Stimulated activated CD8-positive, alpha-beta memory T cell treated with anti-CD3 and anti-CD28 coated beads, Interleukin-15, amount 100 ng/mL, for 48 hours (primary cell): ENCODE measurements around the gene GRSF1.
"Not testable (repeated sequence)": the region's sequence is repeated elsewhere in the genome, so short reads cannot be mapped to it uniquely, and the experiment has no call there.

Source experiments
- DNase-seq, 2 donors: peaks; one replicate each; pipeline ENCODE4 v3.0.0-alpha.2; 2020; ENCODE audit warnings: low read depth in 2 of 2

Gene GRSF1, protein sequence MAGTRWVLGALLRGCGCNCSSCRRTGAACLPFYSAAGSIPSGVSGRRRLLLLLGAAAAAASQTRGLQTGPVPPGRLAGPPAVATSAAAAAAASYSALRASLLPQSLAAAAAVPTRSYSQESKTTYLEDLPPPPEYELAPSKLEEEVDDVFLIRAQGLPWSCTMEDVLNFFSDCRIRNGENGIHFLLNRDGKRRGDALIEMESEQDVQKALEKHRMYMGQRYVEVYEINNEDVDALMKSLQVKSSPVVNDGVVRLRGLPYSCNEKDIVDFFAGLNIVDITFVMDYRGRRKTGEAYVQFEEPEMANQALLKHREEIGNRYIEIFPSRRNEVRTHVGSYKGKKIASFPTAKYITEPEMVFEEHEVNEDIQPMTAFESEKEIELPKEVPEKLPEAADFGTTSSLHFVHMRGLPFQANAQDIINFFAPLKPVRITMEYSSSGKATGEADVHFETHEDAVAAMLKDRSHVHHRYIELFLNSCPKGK

DNA sequence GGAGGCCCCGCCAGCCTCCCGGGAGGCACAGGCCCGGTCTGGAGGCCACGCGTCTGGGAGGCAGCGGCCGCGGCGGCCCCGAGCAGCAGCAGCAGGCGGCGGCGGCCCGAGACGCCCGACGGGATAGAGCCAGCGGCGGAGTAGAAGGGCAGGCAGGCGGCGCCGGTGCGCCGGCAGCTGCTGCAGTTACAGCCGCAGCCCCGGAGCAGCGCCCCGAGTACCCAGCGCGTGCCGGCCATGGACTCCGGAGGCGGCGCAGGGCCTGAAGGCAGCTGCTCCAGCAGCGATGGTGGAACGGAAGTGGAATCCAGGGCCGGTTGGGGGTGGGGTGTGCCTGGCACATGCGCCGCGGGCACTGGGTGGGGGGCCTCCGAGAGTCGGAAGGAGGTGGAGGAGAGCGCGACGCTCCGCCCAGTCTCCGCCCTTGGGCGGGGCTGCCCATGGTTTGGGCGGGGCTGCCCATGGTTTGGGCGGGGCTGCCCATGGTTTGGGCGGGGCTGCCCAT, at the start of gene GRSF1:
GRSF1 (minus strand) TSS at position 302 of the 505 bp plus-strand sequence; CDS start at position 239, 63 bp downstream.
- DNase-seq = peak; percentile 90

DNA sequence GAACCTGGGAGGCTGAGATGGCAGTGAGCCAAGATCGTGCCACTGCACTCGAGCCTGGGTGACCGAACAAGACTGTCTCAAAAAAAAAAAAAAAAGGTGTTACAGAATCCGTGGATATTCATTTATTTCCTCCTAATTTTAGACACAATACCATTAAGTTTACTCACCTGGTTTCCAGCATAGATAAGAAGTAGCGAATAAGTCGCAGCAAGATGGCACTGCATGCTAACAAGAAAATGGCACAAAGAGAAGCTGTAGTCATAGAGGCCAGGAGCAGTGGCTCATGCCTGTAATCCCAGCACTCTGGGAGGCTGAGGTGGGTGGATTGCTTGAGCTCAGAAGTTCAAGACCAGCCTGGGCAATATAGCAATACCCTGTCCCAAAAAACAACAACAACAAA, 45.5 kb upstream of the GRSF1 start:
- DNase-seq = no peak

DNA sequence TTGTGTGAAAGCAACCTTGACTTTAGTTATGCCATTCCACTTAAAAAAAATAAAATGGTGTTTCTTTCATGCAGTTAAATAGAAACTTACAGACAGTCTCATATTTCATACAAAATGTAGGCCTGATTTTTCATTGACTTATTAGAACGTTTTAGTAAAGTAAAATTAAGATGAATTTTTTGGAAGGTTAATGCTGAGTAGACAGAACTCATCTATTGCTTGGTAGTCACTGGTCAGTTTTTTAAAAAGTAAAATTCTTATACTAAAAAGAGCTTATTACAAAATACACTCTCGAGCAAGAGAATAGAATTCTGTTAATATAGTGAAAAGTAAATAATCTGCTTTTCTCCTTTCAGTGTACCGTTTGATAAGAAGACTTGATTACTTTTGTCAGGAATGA, 41.0 kb upstream of the GRSF1 start:
- DNase-seq = no peak

DNA sequence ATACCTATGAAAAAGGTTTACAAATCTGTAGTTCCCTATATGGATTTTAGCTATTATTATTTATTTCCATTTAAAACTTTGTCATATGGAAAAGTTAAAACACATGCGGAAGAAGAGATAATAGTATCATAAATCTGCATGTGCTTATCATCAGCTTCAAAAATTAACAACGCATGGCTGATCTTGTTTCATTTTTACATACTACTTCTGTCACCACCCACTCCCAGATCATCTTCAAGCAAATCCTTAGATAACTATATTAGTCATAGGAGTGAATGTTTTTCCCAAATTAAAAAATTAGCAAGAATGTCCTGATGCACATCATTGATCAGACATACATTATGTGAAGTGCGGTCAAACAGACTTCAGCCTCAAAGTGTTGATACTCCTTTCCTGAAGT, 37.9 kb upstream of the GRSF1 start:
- no peak for DNase-seq

DNA sequence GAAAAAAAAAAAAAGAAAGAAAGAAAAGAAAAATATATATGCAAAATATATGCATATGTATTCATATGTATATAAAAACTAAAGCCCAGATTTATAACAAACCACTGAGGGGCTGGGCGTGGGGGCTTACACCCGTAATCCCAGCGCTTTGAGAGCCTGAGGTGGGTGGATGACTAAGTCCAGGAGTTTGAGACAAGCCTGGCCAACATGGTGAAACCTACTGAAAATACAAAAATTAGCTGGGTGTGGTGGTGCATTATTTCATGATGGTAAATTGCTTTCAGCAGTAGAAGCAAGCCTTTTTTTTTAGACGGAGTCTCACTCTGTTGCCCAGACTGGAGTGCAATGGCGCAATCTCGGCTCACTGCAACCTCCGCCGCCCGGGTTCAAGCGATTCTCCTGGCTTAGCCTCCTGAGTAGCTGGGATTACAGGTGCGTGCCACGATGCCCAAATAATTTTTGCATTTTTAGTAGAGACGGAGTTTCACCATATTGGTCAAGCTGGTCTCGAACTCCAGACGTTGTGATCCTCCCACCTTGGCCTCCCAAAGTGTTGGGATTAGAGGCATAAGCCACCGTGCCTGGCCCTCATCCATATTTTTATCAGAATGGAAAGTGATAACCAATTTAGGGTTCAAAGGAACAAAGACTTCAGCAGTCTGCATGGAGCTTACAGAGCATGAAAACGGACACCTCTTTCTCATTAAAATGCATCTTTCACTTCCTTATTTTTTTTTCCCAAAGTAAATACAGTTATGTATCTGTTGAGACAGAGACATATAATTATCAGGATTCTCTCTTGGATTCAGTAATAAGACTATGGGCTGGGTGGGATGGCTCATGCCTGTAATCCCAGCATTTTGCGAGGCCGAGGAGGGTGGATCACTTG, 34.8 kb upstream of the GRSF1 start:
- DNase-seq = no peak

DNA sequence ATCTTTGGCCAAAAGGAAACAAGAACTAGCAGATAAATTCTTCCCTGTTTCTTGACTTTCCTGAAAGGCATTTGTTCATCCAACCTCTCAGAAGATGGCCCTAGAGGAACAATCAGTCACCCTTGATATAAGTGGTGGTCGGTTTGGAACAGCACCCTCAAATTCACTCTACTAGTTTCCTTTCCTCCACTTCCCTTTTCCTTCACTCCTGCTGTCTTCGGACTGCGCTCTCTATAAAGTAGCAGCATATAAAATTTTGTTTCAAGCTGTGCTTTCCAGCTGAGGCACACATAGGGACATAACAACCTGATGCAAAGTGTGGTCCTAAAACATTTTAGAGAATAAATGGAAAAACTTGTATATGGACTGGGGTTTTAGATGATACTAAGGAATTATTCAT, 33.5 kb upstream of the GRSF1 start:
- DNase-seq = no peak

DNA sequence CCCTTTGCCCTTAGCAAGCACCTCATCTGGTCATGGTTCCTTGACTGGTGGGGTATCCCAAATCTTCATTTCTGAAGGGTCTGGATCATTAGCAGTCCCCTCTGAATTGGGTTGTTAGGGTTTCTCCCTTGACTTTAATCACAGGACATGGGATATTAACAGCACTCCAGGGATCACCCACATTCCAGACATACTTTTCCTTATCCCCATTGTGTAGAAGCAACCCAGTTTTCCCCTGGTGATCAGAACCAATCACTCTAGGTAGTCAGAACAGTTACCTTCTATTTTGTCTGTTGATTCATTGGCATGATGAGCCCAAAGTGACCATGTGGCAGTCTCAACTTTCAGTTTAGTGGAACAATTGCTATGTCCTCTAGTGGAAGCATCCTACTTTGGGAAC, 29.1 kb upstream of the GRSF1 start:
- DNase-seq = no peak

DNA sequence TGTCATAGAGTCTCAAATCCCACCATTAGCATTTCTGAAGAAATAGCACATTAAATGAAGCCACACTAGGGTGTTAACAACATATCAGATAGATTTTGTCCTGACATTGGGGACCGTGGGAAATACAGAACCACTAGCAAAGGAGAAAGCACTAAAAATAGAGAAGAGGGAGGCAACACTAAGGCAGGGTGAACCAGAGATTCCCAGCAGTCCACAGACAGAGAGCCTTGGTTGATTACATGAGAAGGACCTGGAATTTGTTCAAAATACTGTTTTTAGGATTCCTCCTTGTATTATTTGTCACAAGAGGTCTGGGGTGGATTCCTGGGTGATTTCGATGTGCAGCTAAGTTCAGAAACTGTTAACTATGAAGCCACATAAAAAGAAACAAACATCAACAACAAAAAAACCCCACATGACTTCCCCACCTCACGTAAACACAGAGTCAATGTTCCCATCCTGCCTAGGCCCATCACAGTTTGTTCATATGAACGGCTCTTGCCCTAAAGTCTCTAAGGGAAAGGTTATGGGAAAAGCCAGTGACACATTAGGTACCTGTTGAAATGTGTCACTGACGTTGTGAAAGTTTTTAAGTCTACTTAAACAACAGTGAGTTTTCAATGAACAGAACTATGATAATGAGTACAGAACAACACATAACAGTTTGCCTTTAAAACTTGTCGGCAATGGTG, 23.6 kb upstream of the GRSF1 start:
- DNase-seq = no peak

DNA sequence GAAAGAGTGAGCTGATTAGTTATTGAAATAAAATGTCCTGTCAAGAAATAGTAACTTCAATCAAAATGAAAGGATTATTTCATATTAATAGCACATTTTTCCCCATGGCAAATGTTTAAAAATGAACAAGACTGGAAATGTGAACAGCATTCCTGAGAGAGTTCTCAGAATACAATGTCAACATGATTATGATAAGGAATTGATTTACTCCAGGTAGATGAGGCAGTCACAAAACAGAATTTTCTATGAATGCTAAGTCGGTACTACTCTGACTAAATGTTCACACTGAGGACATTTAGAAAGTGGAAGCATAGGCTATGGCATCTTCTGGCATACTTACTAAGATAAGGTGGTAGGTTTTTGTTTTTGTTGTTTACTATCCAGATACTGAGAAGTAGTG, 19.4 kb upstream of the GRSF1 start:
- no peak for DNase-seq

DNA sequence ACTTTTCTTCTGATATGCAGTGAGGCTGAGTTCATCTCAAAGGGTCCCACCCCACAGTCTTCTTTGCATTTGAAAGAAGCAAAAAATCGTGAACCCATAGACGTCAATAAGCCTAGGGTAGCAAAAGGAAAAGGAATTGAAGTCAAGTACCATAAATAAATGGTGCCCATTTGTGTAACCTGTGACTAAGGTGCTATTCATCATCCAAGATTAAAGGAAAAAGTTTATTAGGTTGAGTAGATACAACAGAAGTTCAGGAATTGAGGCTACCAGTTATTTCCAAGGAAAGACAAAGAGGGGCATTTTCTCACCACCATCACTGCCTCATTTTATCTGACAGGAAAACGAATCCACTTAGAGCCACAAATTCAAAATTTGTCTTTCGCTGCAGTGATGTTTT, 18.8 kb upstream of the GRSF1 start:
- no peak for DNase-seq

DNA sequence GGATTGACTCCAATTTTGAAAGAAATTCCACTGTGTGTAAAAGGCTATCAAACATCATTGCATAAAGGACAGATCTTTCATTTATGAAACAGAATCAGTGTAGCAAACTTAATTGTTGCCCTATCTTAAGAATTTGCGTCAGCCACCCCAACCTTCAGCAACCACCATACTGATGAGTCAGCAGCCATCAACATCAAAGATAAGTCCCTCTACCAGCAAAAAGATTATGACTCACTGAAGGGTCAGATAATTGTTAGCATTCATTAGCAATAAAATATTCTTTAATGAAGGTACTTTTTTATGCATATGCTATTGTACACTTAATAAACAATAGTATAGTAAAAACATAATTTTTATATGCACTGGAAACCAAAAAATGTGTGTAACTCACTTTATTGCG, 15.8 kb upstream of the GRSF1 start:
- no peak for DNase-seq

DNA sequence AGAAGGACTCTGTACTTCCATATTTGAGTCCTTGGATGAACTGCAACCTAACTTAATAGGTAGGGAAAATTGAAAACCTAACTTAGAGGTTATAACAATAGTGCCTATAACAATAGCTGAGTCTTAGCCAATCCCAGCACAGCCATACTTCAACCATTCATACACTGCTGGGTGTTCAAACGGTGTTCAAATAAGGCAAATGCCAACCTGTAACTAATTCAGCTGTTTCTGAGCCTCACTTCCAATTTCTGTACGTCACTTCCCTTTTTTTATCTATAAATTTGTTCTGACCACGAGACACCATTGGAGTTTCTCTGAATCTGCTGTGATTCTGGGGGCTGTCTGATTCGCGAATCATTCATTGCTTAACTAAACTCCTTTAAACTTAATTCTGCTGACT, 9.6 kb upstream of the GRSF1 start:
- DNase-seq = no peak

DNA sequence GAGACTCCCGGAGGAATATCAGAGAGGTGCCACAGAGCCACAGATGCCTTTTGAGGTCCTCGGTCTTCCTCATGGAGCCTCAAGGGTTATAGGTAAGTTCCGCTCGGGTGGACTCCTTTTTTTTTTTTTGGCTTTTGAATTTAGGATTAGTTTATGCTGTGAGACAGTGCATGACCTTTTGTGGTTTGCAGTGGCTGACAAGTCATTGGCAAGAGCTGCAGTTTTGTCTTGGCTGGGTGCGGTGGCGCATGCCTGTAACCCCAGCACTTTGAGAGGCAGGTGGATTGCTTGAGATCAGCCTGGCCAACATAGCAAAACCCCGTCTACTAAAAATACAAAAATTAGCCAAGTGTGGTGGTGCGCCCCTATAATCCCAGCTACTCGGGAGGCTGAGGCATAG, 4.5 kb upstream of the GRSF1 start:
- DNase-seq = no peak

DNA sequence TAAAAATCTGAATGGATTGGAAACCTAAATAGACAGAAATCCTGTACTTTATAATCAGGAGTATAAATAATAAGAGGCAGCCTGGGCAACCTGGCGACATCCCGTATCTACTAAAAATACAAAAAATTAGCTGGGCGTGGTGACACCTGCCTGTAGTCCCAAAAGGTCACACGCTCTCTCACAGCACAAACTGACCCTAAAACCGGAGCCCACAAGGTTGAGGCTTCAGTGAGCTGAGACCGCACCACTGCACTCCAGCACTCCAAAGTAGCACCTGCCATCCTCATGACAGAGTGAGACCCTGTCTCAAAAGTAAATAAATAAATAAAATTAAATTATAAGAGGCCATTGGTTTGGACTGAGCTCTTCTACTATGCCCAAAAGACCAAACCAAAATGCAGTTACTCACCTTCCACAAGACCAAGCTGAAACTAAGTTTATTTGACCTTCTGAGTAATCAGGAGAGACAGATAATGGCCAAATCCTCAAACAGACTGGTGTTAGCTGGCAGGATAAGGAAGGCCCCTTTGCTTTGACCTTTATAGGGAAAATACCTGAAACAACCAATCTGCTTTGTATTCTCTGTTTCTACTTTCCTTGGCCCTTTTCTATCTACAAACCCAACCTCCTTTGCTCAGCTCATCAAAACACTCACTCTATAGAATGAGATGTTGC, 3.2 kb upstream of the GRSF1 start:
- DNase-seq = no peak

DNA sequence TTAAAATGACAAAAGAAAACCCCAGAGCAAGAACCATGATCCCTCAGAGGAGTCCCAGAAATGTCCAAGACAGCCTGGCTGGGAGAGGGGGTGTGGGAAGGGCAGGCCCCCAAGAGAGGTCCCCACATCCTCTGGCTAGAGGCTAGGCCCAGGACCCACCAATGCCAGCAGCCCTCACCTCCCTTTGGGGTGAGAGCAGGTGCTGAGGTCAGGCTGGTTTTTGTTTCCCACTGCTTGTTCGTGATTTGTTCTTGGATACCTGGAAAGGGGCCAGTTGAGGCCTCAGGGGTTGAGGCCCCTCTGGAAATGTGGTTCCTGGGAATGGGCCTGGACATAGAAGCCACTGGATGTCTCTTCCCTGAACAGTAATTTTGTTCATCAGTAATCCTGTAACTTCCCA, 2.3 kb upstream of the GRSF1 start:
- DNase-seq = no peak

DNA sequence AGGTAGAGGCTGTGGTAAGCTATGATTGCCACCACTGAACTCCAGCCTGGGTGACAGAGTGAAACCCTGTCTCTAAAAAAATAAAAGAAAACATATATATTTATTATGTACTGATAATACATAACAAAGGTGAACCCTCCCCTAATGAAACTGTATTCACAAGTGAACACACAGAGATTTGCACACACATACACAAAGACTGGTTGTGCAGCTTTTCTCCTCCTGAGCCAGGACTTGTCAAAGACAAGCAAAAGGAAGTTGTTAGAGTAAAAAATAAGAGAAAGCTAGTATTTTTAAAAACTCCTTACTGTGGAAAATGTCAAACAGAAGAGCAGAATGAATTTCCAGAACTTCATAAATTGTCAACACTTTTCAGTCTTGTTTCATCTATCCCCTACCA, 1.5 kb upstream of the GRSF1 start:
- no peak for DNase-seq

DNA sequence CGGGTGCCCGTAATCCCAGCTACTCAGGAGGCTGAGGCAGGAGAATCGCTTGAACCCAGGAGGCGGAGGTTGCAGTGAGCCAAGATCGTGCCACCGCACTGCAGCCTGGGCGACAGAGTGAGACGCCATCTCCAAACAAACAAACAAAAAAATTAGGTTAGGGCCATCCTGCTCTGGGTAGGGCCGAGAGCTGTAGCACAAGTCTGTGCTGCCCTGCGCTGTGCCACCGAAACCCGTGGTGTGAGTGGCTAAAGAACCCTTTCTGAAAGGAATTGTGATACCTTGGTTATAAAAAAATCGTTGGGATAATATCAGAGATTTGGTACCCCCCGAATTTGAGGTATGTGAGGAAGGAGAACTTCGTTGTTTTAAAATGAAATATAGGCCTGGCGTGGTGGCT, 941 bp upstream of the GRSF1 start:
- not testable (repeated sequence) for DNase-seq

DNA sequence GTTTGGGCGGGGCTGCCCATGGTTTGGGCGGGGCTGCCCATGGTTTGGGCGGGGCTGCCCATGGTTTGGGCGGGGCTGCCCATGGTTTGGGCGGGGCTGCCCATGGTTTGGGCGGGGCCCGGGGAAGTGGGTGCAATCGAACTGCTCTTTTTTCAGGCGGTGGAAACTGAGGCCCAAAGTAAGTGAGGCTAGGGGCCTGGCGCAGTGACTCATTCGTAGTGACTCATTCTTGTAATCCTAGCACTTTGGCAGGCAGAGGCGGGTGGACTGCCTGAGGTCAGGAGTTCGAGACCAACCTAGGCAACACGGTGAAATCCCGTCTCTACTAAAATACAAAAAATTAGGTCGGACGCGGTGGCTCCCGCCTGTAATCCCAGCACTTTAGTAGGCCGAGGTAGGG, 447 bp upstream of the GRSF1 start:
- DNase-seq = peak; percentile 51 to 52

DNA sequence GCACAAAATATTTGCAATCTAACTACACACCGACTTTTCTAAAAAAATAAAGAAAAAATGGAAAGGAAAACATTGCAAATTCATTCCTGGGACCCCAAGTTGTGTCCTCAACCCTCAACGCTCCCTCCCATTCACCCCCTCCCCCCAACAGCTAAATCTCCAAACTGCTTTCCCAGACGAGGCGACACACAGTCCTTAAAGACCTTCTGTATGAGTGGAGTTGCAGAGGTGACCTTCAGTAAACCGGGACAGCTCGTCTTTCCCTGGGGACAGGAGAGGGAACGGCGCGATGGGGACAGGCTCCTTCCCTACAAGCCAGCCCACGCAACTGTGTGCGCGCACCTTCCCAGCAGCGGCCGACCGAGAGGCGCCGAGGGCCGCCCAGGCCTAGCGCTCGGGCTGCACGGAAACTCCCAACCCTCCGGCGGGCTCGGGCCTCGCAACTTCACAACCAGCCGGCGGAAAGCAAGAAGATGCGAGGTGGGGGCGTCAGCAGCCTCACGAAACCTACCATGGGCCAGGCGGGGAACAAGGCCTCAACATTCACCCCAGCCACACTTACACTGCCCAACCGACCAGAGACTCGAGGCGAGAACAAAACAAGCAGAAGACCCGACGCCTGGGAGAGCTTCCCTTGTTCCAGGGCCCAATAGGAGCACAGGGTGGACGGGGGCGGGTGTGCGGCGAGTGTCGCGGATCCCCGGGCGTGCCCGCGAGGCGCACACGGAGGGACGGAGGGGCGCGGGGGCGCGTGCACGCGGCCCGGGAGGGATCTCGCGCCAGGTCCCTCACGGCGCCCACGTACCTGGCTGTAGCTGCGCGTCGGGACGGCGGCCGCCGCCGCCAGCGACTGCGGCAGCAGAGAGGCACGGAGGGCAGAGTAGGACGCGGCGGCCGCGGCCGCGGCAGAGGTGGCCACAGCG, 763 bp downstream of the GRSF1 start:
- peak; percentile 57 to 62 for DNase-seq

DNA sequence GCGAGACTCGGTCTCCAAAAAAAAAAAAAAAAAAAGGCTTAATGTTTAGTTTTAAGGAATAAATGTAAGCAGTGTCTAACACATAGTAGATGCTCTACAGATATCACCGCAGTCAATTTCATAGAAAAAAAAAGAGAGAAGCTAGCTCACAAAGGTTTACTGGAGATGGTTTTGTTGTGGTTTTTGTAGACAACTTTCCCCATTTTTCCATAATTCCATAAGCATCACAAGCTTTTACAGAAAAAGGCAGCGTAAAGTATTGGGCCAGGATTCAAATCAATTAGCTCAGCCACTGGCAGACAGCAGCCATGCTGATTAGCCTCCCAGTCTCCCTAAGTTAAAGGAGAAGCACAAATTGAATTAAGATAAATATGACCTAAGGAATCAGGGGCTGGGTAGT, 1.5 kb downstream of the GRSF1 start:
- DNase-seq = no peak
